SK-N-SH (cell line): ENCODE measurements around the gene WIPF2. TPM values are rescaled to one million over a fixed set of nuclear protein-coding genes. Genes with fewer than 3 reads are reported as not detected.
A peak's percentile ranks its signal among the peaks of the same experiment; 100 is the strongest.

Experiments used
- CTCF ChIA-PET: fragments of 300-600, 350-600 bp; formaldehyde crosslinking; extraction: SDS; loops from one replicate; lab custom pipeline; 2021; lab: Yijun Ruan, JAX
- POLR2A ChIA-PET: fragments of 350-600 bp; sonication (Branson Sonifier 250); formaldehyde crosslinking; extraction: SDS; loops from one replicate; lab custom pipeline; 2020; ENCODE audit warnings: antibody characterized with exemption, inconsistent platforms; lab: Yijun Ruan, JAX
- DNase-seq: peaks from one replicate; pipeline ENCODE4 v3.0.0; 2012
- H2AFZ ChIP-seq: fragments of 200-600 bp; sonication (generic); 2 replicates; pipeline ENCODE4 v1.8.1; 2016; ENCODE audit warnings: antibody characterized with exemption, mild to moderate bottlenecking, low read depth
- H3F3A ChIP-seq: fragments of 200-600 bp; sonication (generic); replicated peaks from 2 replicates; pipeline ENCODE3; 2016; ENCODE audit warnings: antibody characterized with exemption, mild to moderate bottlenecking; ENCODE audit not compliant: insufficient read depth
- H3K27ac ChIP-seq, 2 experiments: fragments of 200-500 bp in 1 of 2; fragments of 200-600 bp in 1 of 2; sonication (Bioruptor generic) in 1 of 2; sonication (generic), shearing (Covaris generic) in 1 of 2; 2 replicates each; pipeline versions ENCODE4 v1.5.1 to v1.6.1; 2014 to 2016; ENCODE audit warnings: low read depth in 2 of 2, inconsistent platforms in 1 of 2, low read length in 1 of 2, mild to moderate bottlenecking in 1 of 2, mixed read lengths in 1 of 2
- H3K27me3 ChIP-seq: fragments of 200-600 bp; sonication (generic), shearing (Covaris generic); 2 replicates; pipeline ENCODE4 v1.6.1; 2016; ENCODE audit warnings: mixed run types; ENCODE audit not compliant: insufficient read depth
- H3K36me3 ChIP-seq, 2 experiments: fragments of 200-500 bp in 1 of 2; fragments of 200-600 bp in 1 of 2; sonication (Bioruptor generic) in 1 of 2; sonication (generic) in 1 of 2; replicated peaks in 1 of 2; 2 replicates each; pipeline versions ENCODE3 to v1.5.1; 2014 to 2016; ENCODE audit warnings: low read length in 1 of 2, mild to moderate bottlenecking in 1 of 2; ENCODE audit not compliant: insufficient read depth in 2 of 2, control insufficient read depth in 1 of 2
- H3K4me1 ChIP-seq, 2 experiments: fragments of 200-500 bp in 1 of 2; fragments of 200-600 bp in 1 of 2; sonication (Bioruptor generic) in 1 of 2; sonication (generic), shearing (Covaris generic) in 1 of 2; 2 replicates each; pipeline versions ENCODE4 v1.5.1 to v1.6.1; 2014 to 2016; ENCODE audit warnings: low read depth in 1 of 2, low read length in 1 of 2, mixed run types in 1 of 2; ENCODE audit not compliant: insufficient read depth in 2 of 2, control insufficient read depth in 1 of 2
- H3K4me2 ChIP-seq: fragments of 200-600 bp; sonication (generic), shearing (Covaris generic); 2 replicates; pipeline ENCODE4 v1.6.1; 2017; ENCODE audit warnings: mixed run types
- H3K4me3 ChIP-seq, 2 experiments: fragments of 200-500 bp in 1 of 2; fragments of 200-600 bp in 1 of 2; sonication (Bioruptor generic) in 1 of 2; sonication (generic), shearing (Covaris generic) in 1 of 2; 2 replicates each; pipeline versions ENCODE4 v1.5.1 to v1.8.1; 2014 to 2016; ENCODE audit warnings: low read depth in 2 of 2, inconsistent platforms in 1 of 2, low read length in 1 of 2, mild to moderate bottlenecking in 1 of 2, mixed read lengths in 1 of 2, moderate library complexity in 1 of 2
- H3K79me2 ChIP-seq: fragments of 200-600 bp; sonication (generic); 2 replicates; pipeline ENCODE4 v1.8.1; 2017; ENCODE audit warnings: mild to moderate bottlenecking; ENCODE audit not compliant: insufficient read depth
- H3K9ac ChIP-seq: fragments of 200-600 bp; sonication (generic); 2 replicates; pipeline ENCODE4 v1.6.1; 2017; ENCODE audit warnings: mixed run types
- H3K9me2 ChIP-seq: fragments of 200-600 bp; sonication (generic); 2 replicates; pipeline ENCODE4 v1.6.1; 2017; ENCODE audit warnings: mixed run types
- H3K9me3 ChIP-seq: fragments of 200-600 bp; sonication (generic); 2 replicates; pipeline ENCODE4 v1.6.1; 2017; ENCODE audit warnings: mixed run types, mild to moderate bottlenecking, moderate library complexity
- H4K20me1 ChIP-seq: fragments of 200-600 bp; sonication (generic); 2 replicates; pipeline ENCODE4 v1.6.1; 2017; ENCODE audit warnings: mild to moderate bottlenecking, mixed run types; ENCODE audit not compliant: insufficient read depth
- CTCF ChIP-seq: fragments of 200-600 bp; sonication (generic); IDR thresholded peaks from 2 replicates; pipeline ENCODE4 v1.6.1; 2017; ENCODE audit warnings: antibody characterized with exemption, mild to moderate bottlenecking, moderate library complexity
- ELF1 ChIP-seq: IDR thresholded peaks from 2 replicates; pipeline ENCODE4 v1.4.0; 2012
- EZH2phosphoT487 ChIP-seq: fragments of 200-600 bp; sonication (generic); IDR thresholded peaks from 2 replicates; pipeline ENCODE4 v1.6.1; 2017; ENCODE audit warnings: low read depth, mixed run types, mild to moderate bottlenecking, antibody characterized with exemption, moderate library complexity, borderline replicate concordance
- FOSL2 ChIP-seq: IDR thresholded peaks from 2 replicates; pipeline ENCODE4 v1.4.0; 2012; ENCODE audit warnings: low read depth, mild to moderate bottlenecking, moderate library complexity, borderline replicate concordance
- FOXJ3 ChIP-seq: sonication (generic); formaldehyde crosslinking; IDR thresholded peaks from 2 replicates; pipeline ENCODE4 v1.5.1; 2020; ENCODE audit warnings: mild to moderate bottlenecking, missing genetic modification reagents
- FOXM1 ChIP-seq: IDR thresholded peaks from 2 replicates; pipeline ENCODE4 v1.4.0; 2012; ENCODE audit warnings: low read depth, mild to moderate bottlenecking
- GABPA ChIP-seq: IDR thresholded peaks from 2 replicates; pipeline ENCODE4 v1.4.0; 2012; ENCODE audit warnings: low read depth, mild to moderate bottlenecking
- GATA2 ChIP-seq: sonication (generic); formaldehyde crosslinking; IDR thresholded peaks from 2 replicates; pipeline ENCODE4 v1.5.0; 2020; ENCODE audit warnings: mild to moderate bottlenecking, missing genetic modification reagents
- JUND ChIP-seq: IDR thresholded peaks from 2 replicates; pipeline ENCODE4 v1.4.0; 2012
- MEF2A ChIP-seq: IDR thresholded peaks from 2 replicates; pipeline ENCODE4 v1.4.0; 2012; ENCODE audit warnings: low read depth, borderline replicate concordance
- MXI1 ChIP-seq: IDR thresholded peaks from 2 replicates; pipeline ENCODE4 v1.6.1; 2012; ENCODE audit warnings: mild to moderate bottlenecking, low read depth, low read length, improper control_type of control experiment
- NRF1 ChIP-seq: IDR thresholded peaks from 2 replicates; pipeline ENCODE4 v1.6.1; 2012; ENCODE audit warnings: low read depth, mild to moderate bottlenecking, low read length
- POLR2AphosphoS5 ChIP-seq: IDR thresholded peaks from 2 replicates; pipeline ENCODE4 v1.6.1; 2012; ENCODE audit warnings: low read depth, low read length
- RCOR1 ChIP-seq: fragments of 150-350 bp; IDR thresholded peaks from 2 replicates; pipeline ENCODE4 v1.6.1; 2017; ENCODE audit warnings: antibody characterized with exemption, low read length
- RFX5 ChIP-seq: IDR thresholded peaks from 2 replicates; pipeline ENCODE4 v1.6.1; 2012; ENCODE audit warnings: mild to moderate bottlenecking, improper control_type of control experiment, low read length
- SIN3A ChIP-seq: IDR thresholded peaks from 2 replicates; pipeline ENCODE4 v1.6.1; 2012; ENCODE audit warnings: low read depth, mild to moderate bottlenecking, low read length, moderate library complexity, borderline replicate concordance
- SMC3 ChIP-seq: IDR thresholded peaks from 2 replicates; pipeline ENCODE4 v1.6.1; 2012; ENCODE audit warnings: low read depth, low read length, improper control_type of control experiment
- TAF1 ChIP-seq: IDR thresholded peaks from 2 replicates; pipeline ENCODE4 v1.6.1; 2012; ENCODE audit warnings: low read depth, mild to moderate bottlenecking, low read length, moderate library complexity, borderline replicate concordance
- TCF12 ChIP-seq: IDR thresholded peaks from 2 replicates; pipeline ENCODE4 v1.4.0; 2012
- YY1 ChIP-seq: IDR thresholded peaks from 2 replicates; pipeline ENCODE4 v1.4.0; 2012; ENCODE audit warnings: low read depth, mild to moderate bottlenecking
- WGBS: methylation state at CpG from one replicate; pipeline ENCODE4 v1.1.6; 2017; ENCODE audit warnings: low lambda C conversion rate; 5-methylcytosine and 5-hydroxymethylcytosine counted together
- polyA plus RNA-seq, 3 experiments: library from polyadenylated mRNA; depleted of rRNA; stranded (reverse); fragments of >200 nt; gene quantifications; 2 replicates each; pipeline ENCODE4 v1.2.3, GENCODE V29; 2012
- TF ChIP-seq, protein P1 (sequence below): fragments of 150-350 bp; IDR thresholded peaks from 2 replicates; pipeline ENCODE4 v1.6.1; 2016; ENCODE audit warnings: mild to moderate bottlenecking, low read depth, low read length
- TF ChIP-seq, protein P2 (sequence below): IDR thresholded peaks from 2 replicates; pipeline ENCODE4 v1.4.0; 2012; ENCODE audit warnings: low read depth, borderline replicate concordance
- TF ChIP-seq, protein P3 (sequence below): fragments of 150-350 bp; IDR thresholded peaks from 2 replicates; pipeline ENCODE4 v1.6.1; 2017; ENCODE audit warnings: antibody characterized with exemption, low read length, low read depth, borderline replicate concordance

WIPF2 gene
- polyA plus RNA-seq, 1 of the 3 experiments (the other 2 are of a cell fraction), result 6.8 TPM

DNA sequence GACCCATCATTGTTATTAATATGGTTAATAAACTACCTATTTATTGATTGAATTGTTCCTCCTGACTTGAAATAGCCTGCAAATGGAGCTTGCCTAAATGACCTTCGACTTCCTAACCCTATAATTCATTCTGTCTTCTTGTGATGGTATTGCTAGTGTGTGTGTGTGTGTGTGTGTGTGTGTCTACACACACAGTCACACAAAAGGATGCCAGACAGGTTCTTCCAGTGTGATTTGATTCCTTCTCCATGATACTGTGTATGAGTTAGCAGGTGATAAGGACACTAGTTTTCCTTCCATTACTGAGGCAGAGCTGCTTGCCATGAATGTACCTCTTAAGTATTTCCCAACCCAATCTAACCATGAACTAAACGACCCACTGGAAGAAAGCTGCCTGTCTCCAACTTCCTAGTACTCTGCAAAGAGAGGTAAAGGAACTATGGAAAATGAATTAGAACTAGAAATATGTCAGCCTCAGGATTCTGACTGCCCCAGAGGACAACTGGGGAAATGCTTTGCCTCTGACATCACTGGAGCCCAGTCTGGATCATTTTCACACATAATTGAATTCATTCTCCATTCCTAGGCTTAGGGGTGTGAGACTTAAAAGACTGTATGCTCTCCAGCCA, 65.1 kb downstream of the WIPF2 start:
- Histone ChIP-seq H3K4me1 (peaks cover 5 to 11% of the 10 kb centered on the region in 2 experiments; a peak in 3 of 4 replicates), H3K36me3 (peaks cover 17 to 26% of the 10 kb centered on the region in 2 experiments), H3K9ac (peak overlapping the region; percentile 38), H2AFZ (no peak overlapping the region), H3K4me3 (peak overlapping the region; percentile 13 to 29; a peak in 2 of 4 replicates), H3K27ac (peak overlapping the region; percentile 4 to 78; a peak in 3 of 4 replicates), H3K9me3 (no peaks in the 10 kb centered on the region), H3K27me3 (no peaks in the 10 kb centered on the region), H3K4me2 (peak overlapping the region; percentile 63), H3K79me2 (peaks cover 7% of the 10 kb centered on the region), H3F3A (peaks cover 38% of the 10 kb centered on the region), H3K9me2 (no peaks in the 10 kb centered on the region), H4K20me1 (no peaks in the 10 kb centered on the region)
- no peak for DNase-seq
- TF ChIP-seq RCOR1 (no peak), RFX5 (no peak), POLR2AphosphoS5 (no peak), FOSL2 (no peak), TCF12 (peak; percentile 33; the same call in 1 of the 2 replicates), CTCF (peak; percentile 42; the same call in 1 of the 2 replicates), EZH2phosphoT487 (no peak)
- TF ChIP-seq, protein P1, sequence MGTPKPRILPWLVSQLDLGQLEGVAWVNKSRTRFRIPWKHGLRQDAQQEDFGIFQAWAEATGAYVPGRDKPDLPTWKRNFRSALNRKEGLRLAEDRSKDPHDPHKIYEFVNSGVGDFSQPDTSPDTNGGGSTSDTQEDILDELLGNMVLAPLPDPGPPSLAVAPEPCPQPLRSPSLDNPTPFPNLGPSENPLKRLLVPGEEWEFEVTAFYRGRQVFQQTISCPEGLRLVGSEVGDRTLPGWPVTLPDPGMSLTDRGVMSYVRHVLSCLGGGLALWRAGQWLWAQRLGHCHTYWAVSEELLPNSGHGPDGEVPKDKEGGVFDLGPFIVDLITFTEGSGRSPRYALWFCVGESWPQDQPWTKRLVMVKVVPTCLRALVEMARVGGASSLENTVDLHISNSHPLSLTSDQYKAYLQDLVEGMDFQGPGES, result no peak
- 17% methylated on average over 2 of the region's 2 CpGs for WGBS
- POLR2A ChIA-PET, result no interaction called here
- CTCF ChIA-PET, result interaction anchor here (0.6 to 2.3 kb wide), 7 partner anchors 10 to 835 kb away, joined by 3 to 9 read pairs (median 4); no protein-coding TSS in a partner anchor

- H3K9me2 ChIP-seq, result no peaks in the 10 kb centered on the region
- H3K27ac ChIP-seq, result no peak overlapping the region
- no peak overlapping the region for H3K4me3 ChIP-seq
- no peak overlapping the region for H3K9ac ChIP-seq
- peaks cover 25% of the 10 kb centered on the region for H3K79me2 ChIP-seq
- ChIA-PET POLR2A (no interaction called here), CTCF (interaction anchor here (1.5 kb wide), 1 partner anchor 95 kb away, joined by 8 read pairs; no protein-coding TSS in a partner anchor)
- H3K27me3 ChIP-seq, result no peaks in the 10 kb centered on the region
- no peak overlapping the region for H3K4me2 ChIP-seq
- peaks cover 38% of the 10 kb centered on the region for H3F3A ChIP-seq
- H4K20me1 ChIP-seq, result no peaks in the 10 kb centered on the region
- H2AFZ ChIP-seq, result no peak overlapping the region
- H3K9me3 ChIP-seq, result no peaks in the 10 kb centered on the region
- H3K4me1 ChIP-seq, result peaks cover 7 to 11% of the 10 kb centered on the region in 2 experiments; a peak in 3 of 4 replicates
- WGBS, result 94% methylated on average over 2 of the region's 2 CpGs
- DNase-seq, result no peak
- H3K36me3 ChIP-seq, result peaks cover 14 to 15% of the 10 kb centered on the region in 2 experiments
- TF ChIP-seq ELF1, result no peak
- no peak for TF ChIP-seq MEF2A
- TF ChIP-seq MXI1, result no peak
- TF ChIP-seq FOXJ3 (CRISPR knock-in tag), result no peak
- no peak for TF ChIP-seq SMC3
- TF ChIP-seq, protein P2, sequence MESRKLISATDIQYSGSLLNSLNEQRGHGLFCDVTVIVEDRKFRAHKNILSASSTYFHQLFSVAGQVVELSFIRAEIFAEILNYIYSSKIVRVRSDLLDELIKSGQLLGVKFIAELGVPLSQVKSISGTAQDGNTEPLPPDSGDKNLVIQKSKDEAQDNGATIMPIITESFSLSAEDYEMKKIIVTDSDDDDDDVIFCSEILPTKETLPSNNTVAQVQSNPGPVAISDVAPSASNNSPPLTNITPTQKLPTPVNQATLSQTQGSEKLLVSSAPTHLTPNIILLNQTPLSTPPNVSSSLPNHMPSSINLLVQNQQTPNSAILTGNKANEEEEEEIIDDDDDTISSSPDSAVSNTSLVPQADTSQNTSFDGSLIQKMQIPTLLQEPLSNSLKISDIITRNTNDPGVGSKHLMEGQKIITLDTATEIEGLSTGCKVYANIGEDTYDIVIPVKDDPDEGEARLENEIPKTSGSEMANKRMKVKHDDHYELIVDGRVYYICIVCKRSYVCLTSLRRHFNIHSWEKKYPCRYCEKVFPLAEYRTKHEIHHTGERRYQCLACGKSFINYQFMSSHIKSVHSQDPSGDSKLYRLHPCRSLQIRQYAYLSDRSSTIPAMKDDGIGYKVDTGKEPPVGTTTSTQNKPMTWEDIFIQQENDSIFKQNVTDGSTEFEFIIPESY, result no peak
- TF ChIP-seq NRF1, result no peak
- TF ChIP-seq, protein P3, sequence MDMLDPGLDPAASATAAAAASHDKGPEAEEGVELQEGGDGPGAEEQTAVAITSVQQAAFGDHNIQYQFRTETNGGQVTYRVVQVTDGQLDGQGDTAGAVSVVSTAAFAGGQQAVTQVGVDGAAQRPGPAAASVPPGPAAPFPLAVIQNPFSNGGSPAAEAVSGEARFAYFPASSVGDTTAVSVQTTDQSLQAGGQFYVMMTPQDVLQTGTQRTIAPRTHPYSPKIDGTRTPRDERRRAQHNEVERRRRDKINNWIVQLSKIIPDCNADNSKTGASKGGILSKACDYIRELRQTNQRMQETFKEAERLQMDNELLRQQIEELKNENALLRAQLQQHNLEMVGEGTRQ, result no peak
- TF ChIP-seq GABPA, result no peak
- no peak for TF ChIP-seq GATA2 (CRISPR knock-in tag)
- TF ChIP-seq SIN3A, result no peak
- no peak for TF ChIP-seq FOXM1
- no peak for TF ChIP-seq TAF1
- TF ChIP-seq JUND, result no peak
- no peak for TF ChIP-seq YY1
- TF ChIP-seq TCF12, result no peak
These were observed 67.4 kb downstream of the WIPF2 start for GRCh38 chr17:40286473-40286872.
